COLO668 (cell line): Measurements from ENCODE around the gene SPAG17.

ENCODE experiments used
- DNase-seq: peaks from one replicate; lab custom pipeline; 2025; ENCODE audit not compliant: unreplicated experiment; lab: John Stamatoyannopoulos, UW

SPAG17 gene

GRCh38 chr1:118122234-118123004 lies 62.6 kb downstream of the SPAG17 start:
- DNase-seq = no peak

- no peak for DNase-seq
These were observed 66.1 kb downstream of the SPAG17 start for GRCh38 chr1:118118873-118119463.

- DNase-seq = no peak
These were observed 66.6 kb downstream of the SPAG17 start for GRCh38 chr1:118118469-118118868.

GRCh38 chr1:118117521-118117920 lies 67.5 kb downstream of the SPAG17 start:
- no peak for DNase-seq

DNA sequence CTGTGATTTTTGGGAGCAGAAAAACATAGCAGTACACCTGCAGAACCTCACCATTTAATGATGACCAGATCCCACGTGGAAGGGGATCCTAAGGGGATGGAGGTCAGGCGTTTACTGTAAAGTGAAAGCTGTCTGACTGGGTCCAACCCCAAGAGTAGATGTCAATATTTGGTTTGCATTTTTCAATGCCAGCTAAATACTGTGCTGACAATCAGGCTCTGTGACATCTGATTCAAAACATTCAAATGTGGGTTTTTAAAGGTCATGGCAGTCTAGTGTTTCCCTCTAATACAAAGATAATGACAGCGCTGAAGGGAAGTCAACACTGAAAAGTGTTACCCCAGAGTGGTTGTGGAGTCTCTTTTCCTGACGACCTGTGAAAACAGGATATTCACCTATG lies 68.1 kb downstream of the SPAG17 start:
- DNase-seq = peak; percentile 64

GRCh38 chr1:118116401-118116800 lies 68.6 kb downstream of the SPAG17 start:
- DNase-seq = no peak

DNA sequence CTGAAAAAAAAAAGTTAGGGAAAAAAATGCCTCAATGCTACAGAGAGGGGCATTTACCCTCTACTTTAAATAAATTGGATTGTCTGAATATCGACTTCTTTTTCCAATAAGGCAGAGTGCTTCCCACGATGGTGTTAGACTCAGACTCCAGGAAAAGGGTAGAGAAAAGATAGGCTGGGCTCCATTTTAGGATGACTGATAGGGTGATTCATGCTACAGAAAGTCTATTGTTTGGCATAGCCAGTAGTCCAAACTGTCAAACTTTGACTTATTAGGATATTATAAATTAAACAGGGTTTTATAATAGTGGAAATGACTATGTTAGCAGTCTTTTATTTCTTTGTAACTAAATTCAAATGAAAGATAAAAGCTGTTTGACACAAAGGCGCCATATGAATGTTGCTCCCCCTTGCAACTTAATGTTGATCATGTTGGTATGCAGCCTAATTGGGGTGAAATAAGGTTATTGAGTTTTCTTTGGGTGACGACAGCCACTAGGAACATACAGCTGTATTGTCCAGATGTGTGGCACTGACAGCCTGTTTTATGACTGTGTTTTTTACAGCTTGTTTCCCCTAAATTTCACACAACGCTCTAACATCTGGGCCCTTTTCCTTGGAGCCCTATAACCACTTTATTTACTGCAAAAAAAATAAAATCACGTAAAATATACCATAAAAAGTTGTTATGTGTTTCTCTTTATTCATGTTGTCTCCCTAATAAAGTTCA lies 69.3 kb downstream of the SPAG17 start:
- no peak for DNase-seq

DNA sequence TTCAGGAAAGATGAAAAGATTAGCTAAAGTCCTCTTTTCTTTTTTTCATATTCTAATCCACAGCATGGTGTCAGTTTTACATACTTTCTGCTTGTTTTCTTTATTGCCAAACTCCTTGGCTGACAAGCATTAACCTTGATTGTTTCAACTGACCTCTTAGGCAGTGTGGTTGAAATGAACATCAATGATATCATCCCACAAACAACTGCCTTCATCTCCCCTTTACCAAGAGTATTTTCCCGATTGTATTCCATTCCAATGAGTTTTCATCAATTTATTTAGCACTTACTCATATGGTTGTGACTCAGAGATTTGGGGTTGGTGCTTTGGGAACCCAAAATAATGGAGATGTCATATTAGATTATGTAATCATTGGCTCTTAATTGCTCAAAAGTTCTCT lies 71.8 kb downstream of the SPAG17 start:
- no peak for DNase-seq

DNA sequence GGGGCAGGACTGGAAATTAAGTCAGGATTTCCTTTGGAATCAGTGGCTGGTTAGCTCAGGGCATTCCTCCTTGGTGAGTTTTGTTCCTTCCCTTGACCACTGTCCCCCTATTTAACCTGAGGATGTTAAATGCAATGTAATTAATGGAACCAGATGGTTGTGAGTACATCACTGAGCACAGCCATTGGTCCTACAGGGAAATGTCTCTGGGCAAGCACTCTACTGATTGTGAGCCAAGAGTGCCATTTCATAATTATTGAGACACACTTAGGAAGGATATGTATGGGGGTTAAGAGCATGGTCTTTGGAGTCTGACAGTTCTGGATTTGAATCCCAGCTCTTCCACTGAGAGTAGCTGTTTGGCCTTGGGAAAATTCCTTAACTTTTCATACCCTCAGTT lies 74.4 kb downstream of the SPAG17 start:
- no peak for DNase-seq

DNA sequence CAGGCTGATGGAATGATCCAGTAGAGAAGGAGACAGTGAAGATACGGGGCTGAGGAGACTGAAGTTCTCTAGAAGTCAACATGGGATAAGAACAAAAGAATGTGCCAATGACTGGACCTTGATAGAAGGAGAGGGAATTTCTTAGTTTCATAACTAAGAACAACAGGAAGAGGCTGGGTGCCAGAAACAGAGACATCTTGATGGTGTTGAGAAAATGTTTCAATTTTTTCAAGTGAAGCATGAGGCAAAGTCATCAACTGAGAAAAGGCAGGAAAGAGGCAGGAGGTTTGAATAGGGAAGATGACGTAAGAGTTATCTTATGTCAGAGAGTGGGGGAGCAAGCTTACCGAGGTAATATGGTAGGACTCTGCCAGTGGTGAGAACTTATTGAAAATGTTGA lies 80.1 kb downstream of the SPAG17 start:
- DNase-seq = no peak

DNA sequence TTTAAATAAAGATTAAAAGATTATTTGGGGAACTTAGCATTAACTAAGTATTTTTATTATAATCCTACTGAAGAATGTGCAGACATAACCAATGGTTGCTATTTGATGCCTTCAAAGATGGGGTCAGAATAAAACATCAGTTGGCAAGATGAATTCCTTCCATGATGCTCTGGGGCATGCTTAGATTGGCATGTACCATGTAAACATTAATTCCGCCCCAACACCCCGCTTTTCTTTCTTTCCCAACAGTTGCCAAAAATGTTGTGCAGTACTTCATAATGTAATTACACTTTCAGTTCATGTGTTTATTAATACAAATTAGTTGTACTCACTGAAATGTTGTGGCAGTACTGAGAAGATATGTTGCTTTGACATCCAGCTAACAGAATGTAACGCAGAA lies 82.6 kb downstream of the SPAG17 start:
- no peak for DNase-seq

GRCh38 chr1:118101999-118102398 lies 83.0 kb downstream of the SPAG17 start:
- no peak for DNase-seq

DNA sequence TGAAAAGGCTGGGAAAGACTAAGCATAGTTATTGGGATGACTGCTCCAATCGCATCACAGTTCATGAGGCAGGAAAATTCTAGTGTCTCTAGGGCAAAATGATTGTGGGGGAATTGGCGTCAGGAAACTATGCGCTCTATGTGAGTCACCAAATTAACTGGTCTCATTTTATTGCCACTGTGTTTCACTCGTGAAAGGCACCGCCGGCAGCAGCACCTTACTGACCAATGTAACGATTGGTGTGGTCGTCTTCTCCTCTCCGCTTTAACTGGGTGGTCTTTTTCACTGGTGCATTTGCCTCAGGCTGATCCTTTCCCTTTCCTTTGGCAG lies 83.5 kb downstream of the SPAG17 start:
- DNase-seq = peak; percentile 45

- DNase-seq = peak; percentile 80
These were observed 84.1 kb downstream of the SPAG17 start for GRCh38 chr1:118100686-118101514.

- DNase-seq = no peak
These were observed 85.3 kb downstream of the SPAG17 start for GRCh38 chr1:118099686-118100085.

- DNase-seq = no peak
These were observed 87.2 kb downstream of the SPAG17 start for GRCh38 chr1:118097622-118098348.

DNA sequence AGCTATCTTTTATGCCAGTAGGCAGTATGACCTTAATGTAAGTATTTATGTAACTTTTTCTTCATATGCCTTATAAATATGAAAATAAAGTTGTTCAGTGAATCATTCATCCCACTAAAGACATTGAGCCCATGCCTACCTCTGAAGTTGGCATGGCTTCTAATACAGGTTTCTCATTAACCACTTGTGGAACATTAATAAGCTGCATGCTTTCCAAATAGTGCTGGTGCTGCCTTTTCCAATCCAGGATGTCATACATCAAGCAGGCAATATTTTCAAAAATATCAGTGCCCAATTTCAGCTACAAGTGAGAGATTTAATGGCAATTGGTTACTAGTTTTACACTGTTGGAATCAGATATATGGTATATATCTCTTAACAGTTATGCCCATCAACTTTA lies 92.0 kb downstream of the SPAG17 start:
- no peak for DNase-seq

DNA sequence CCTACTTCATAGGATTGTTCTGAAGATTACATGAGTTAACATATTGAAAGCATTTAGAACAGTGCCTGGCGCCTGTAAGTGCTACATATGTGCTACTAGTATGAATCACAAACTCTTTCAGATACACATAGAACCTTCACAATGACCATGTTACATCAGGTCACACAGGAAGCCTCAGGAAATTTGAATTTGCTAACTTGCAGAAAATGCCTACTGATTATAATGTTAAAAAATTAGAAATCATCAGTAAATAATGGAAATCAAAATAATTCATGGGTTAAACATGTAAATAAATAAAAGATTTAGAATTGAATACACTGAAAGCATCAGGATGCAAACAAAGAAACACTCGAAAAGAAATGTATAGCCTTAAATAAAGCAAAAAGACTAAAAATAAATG lies 94.9 kb downstream of the SPAG17 start:
- no peak for DNase-seq

DNA sequence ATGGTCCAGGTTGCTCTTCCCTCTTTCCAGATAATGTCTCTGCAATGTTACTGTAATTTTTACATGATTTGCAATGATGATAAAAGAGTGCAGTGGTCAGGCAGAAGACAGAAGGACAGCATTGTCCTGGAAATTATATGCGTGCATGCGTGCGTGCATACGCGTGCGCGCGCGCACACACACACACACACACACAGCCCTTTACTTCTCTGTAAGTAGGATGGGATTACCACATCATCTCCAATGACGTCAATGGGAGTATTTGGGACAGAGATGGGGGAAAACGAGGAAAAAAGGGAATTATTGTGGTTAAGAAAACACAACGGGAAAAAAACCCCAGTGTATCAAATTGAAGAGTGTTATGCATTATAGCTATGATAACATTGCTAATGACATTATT lies 99.7 kb downstream of the SPAG17 start:
- no peak for DNase-seq

GRCh38 chr1:118084400-118084799 lies 100.6 kb downstream of the SPAG17 start:
- no peak for DNase-seq

DNA sequence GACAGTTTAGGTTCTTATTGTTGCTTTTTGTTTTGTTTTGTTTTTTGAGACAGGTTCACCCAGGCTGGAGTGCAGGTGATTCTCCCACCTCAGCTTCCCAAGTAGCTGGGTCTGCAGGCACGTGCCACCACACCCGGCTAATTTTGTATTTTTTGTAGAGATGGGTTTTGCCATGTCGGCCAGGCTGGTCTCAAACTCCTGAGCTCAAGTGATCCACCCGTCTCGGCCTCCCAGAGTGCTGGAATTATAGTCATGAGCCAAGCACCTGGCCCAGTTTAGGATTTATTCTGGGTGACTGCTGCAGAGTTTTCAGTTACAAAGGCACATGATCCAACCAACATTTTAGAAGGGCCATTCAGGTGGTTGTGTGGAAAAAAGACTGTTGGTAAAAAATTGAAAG lies 102.0 kb downstream of the SPAG17 start:
- DNase-seq = no peak
